ENCODE measurements around the gene RFPL3. TPM values are rescaled to one million over a fixed set of nuclear protein-coding genes. Genes with fewer than 3 reads are reported as not detected.

RFPL3 gene
- polyA plus RNA-seq, 3 donors, result 0.13 TPM; not detected in 2

- DNase-seq (ENCODE audit: low read depth in 3 of 3, low spot score in 2 of 3), result no peak
Measured at GRCh38 chr22:32407312-32407711, 49.6 kb downstream of the RFPL3 start.

GRCh38 chr22:32407936-32408335 lies 50.3 kb downstream of the RFPL3 start:
- DNase-seq (ENCODE audit: low read depth in 3 of 3, low spot score in 2 of 3), result no peak

GRCh38 chr22:32409977-32410376 lies 52.3 kb downstream of the RFPL3 start:
- DNase-seq (ENCODE audit: low read depth in 3 of 3, low spot score in 2 of 3), result no peak

- peak in 1 of 3 donors; percentile 4 for DNase-seq (ENCODE audit: low read depth in 3 of 3, low spot score in 2 of 3)
Measured at GRCh38 chr22:32410459-32410858, 52.8 kb downstream of the RFPL3 start.

Other genes starting within 250 kb of the RFPL3 start
- gene C22orf42, start 198.6 kb upstream of the RFPL3 start, polyA plus RNA-seq (ENCODE audit: insufficient read length in 3 of 3), result not detected
- under 1 TPM; 0.25 to 0.58 (median 0.35) TPM for gene RFPL2, start 152.8 kb upstream of the RFPL3 start, polyA plus RNA-seq (ENCODE audit: insufficient read length in 3 of 3)
- gene SLC5A4, start 102.5 kb upstream of the RFPL3 start, polyA plus RNA-seq (ENCODE audit: insufficient read length in 3 of 3), result 1 to 10 TPM in 2 of 3 donors, under 1 TPM in 1; 0.64 to 1.5 (median 1.0) TPM
- gene RTCB, start 54.4 kb downstream of the RFPL3 start, polyA plus RNA-seq (ENCODE audit: insufficient read length in 3 of 3), result 100 to 1,000 TPM; 115 to 121 (median 119) TPM
- gene BPIFC, start 106.6 kb downstream of the RFPL3 start, polyA plus RNA-seq (ENCODE audit: insufficient read length in 3 of 3), result not detected
- gene FBXO7, start 116.9 kb downstream of the RFPL3 start, polyA plus RNA-seq (ENCODE audit: insufficient read length in 3 of 3), result 100 to 1,000 TPM; 118 to 122 (median 122) TPM